Pancreas (tissue), 10 donors: Measurements from ENCODE around the gene RASA3. TPM values are rescaled to one million over a fixed set of nuclear protein-coding genes. Genes with fewer than 3 reads are reported as not detected.
A peak's percentile ranks its signal among the peaks of the same experiment; 100 is the strongest.
"Not testable (repeated sequence)": the region's sequence is repeated elsewhere in the genome, so short reads cannot be mapped to it uniquely, and the experiment has no call there.

Experiments used
- ATAC-seq, 4 donors: fragments of 200-7000 bp; cut with Tn5 transposase; one replicate each; pipeline versions ENCODE4 v1.8.0 to v1.9.1; 2020; ENCODE audit warnings: mild to moderate bottlenecking in 4 of 4, moderate library complexity in 4 of 4
- DNase-seq, 6 donors: peaks; one replicate each; pipeline ENCODE4 v3.0.0-alpha.2; 2020
- FAIRE-seq: peaks from 2 replicates; lab custom pipeline; 2012; peaks lifted over from hg19 to GRCh38; lab: Jason Lieb, UNC
- H3K27ac ChIP-seq, 4 donors: fragments of 200-600 bp; sonication (generic); 1 replicate in 3 of 4; 2 replicates in 1 of 4; pipeline versions ENCODE4 v1.5.0 to v1.8.0; 2020
- H3K27me3 ChIP-seq, 4 donors: fragments of 200-600 bp; one replicate each; pipeline ENCODE4 v1.8.0; 2021
- H3K36me3 ChIP-seq, 3 donors: fragments of 200-600 bp; sonication (generic) in 1 of 3; one replicate each; pipeline versions ENCODE4 v1.5.0 to v1.8.0; 2020 to 2021
- H3K4me1 ChIP-seq, 3 donors: fragments of 200-600 bp; one replicate each; pipeline ENCODE4 v1.8.0; 2021
- H3K4me3 ChIP-seq, 4 donors: fragments of 200-600 bp; sonication (generic) in 2 of 4; one replicate each; pipeline versions ENCODE4 v1.5.0 to v1.8.0; 2020 to 2021
- H3K9me3 ChIP-seq, 4 donors: fragments of 200-600 bp; one replicate each; pipeline ENCODE4 v1.8.0; 2021
- WGBS, 2 donors: extraction: QIAGEN DNeasy Blood & Tissue Kit; methylation state at CpG; one replicate each; pipeline ENCODE4 v1.1.7; 2013; 5-methylcytosine and 5-hydroxymethylcytosine counted together
- intact Hi-C, 3 donors: fragments of 100-400 bp; cut with DNase I; formaldehyde crosslinking; loops; one replicate each; pipeline versions ENCODE4 v1.11.1 to v1.14.2; 2022
- polyA plus RNA-seq, 2 donors: library from polyadenylated mRNA; stranded (reverse); fragments of 200-250 nt; gene quantifications; one replicate each; pipeline ENCODE4 v1.2.3, GENCODE V29; 2013
- total RNA-seq, 6 donors: library from RNA; stranded (reverse); fragmentation: NEBNext Ultra II Directional in 4 of 6; extraction: Animal tissue kit (Norgen Biotek cat#: 25700) in 4 of 6; gene quantifications; one replicate each; pipeline versions ENCODE4 v1.2.1 to v1.2.4, GENCODE V29; 2021 to 2023
- TF ChIP-seq, protein P1 (sequence below), 4 donors: fragments of 200-600 bp; sonication (generic) in 3 of 4; IDR thresholded peaks; one replicate each; pipeline versions ENCODE4 v1.5.0 to v1.8.0; 2021; ENCODE audit warnings: antibody characterized with exemption in 4 of 4
- donor health status: healthy with polysubstance abuse.
- donor health status: DM: no; HTN: no; CAD: no; lungs with moderate emphysema.
- donor health status: DM: no; HTN: no; CAD: no.
- donor health status: control.
- donor health status: control.
- donor health status: Bipolar disorder and iron deficiency.
- donor health status: DM: yes; HTN: yes; CAD: no.
- donor health status: DM: no; HTN: no; CAD: no.
- donor health status: DM: no; HTN: no; CAD: no.
- donor health status: DM: yes; HTN: yes; CAD: no.

Gene RASA3
- total and polyA plus RNA-seq, 8 donors, result 5.7 to 11.2 (median 9.1) TPM

- DNase-seq, result peak in 1 of 6 donors; percentile 37
- no peaks in the 10 kb centered on the region for H3K36me3 ChIP-seq
- no peaks in the 10 kb centered on the region for H3K9me3 ChIP-seq
- no peak for ATAC-seq
- H3K27me3 ChIP-seq, result no peaks in the 10 kb centered on the region
- H3K4me1 ChIP-seq, result peaks cover 0 to 11% (median 3%) of the 10 kb centered on the region in 3 donors
- no peak overlapping the region for H3K4me3 ChIP-seq
- 82 to 86% methylated on average over 5 of the region's 5 CpGs for WGBS, 2 donors
- TF ChIP-seq, protein P1, sequence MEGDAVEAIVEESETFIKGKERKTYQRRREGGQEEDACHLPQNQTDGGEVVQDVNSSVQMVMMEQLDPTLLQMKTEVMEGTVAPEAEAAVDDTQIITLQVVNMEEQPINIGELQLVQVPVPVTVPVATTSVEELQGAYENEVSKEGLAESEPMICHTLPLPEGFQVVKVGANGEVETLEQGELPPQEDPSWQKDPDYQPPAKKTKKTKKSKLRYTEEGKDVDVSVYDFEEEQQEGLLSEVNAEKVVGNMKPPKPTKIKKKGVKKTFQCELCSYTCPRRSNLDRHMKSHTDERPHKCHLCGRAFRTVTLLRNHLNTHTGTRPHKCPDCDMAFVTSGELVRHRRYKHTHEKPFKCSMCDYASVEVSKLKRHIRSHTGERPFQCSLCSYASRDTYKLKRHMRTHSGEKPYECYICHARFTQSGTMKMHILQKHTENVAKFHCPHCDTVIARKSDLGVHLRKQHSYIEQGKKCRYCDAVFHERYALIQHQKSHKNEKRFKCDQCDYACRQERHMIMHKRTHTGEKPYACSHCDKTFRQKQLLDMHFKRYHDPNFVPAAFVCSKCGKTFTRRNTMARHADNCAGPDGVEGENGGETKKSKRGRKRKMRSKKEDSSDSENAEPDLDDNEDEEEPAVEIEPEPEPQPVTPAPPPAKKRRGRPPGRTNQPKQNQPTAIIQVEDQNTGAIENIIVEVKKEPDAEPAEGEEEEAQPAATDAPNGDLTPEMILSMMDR (IDR thresholded peaks at IDR 0.05), result no peak
- H3K27ac ChIP-seq, result peak overlapping the region in 2 of 4 donors; percentile 27 to 45
- no peak for FAIRE-seq
- intact Hi-C loops, result no loop called here
Measured at GRCh38 chr13:114128348-114128623, 4.1 kb downstream of the RASA3 start.

DNA sequence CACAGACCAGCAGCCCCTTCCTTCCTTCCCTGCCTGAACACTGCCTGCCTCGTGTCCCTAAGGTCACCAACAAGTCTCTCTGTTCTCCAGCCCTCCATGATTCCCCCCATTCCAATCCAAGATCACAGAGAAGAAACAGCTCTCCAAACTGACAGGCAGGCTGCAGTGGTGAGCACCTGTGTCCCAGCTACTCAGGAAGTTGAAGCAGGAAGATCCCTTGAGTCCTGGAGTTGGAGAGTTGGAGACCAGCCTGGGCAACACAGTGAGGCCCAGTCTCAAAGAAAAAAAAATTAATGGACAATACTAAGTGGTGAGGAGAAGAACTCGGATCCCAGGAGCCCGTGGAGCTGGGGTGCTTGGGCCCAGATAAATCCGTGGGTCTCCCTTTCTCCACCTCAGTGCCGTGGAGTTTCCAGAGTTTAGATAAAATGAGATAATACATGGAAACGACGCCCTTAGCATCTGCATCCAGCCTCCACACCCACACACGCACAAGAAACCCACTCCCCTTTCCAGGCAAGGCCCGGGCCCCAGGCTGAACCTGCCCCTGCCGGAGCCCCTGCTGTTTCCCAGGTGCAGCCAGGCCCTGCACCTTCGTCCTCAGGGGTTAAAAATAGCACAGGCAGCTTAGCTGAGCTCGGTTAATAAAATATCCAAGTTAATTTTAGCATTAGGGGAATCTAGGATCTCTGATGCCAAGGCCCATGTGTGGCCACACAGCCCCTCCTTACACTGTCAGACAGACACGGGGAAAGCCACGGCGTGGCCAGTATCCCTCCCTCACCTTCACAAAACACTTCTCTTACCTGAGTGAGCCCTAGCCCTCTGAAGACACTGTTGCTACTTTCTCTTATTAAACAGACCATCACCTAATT is 4.7 kb downstream of the RASA3 start:
- H3K9me3 ChIP-seq, result no peaks in the 10 kb centered on the region
- H3K4me3 ChIP-seq, result no peak overlapping the region
- H3K36me3 ChIP-seq, result no peaks in the 10 kb centered on the region
- H3K4me1 ChIP-seq, result peaks cover 0 to 11% (median 3%) of the 10 kb centered on the region in 3 donors
- intact Hi-C loops, result no loop called here
- TF ChIP-seq, protein P1 (IDR thresholded peaks at IDR 0.05), result no peak
- no peaks in the 10 kb centered on the region for H3K27me3 ChIP-seq
- no peak overlapping the region for H3K27ac ChIP-seq
- FAIRE-seq, result no peak
- peak in 2 of 6 donors; percentile 19 to 27 for DNase-seq
- 68 to 70% methylated on average over 15 of the region's 15 CpGs for WGBS, 2 donors
- no peak for ATAC-seq

DNA sequence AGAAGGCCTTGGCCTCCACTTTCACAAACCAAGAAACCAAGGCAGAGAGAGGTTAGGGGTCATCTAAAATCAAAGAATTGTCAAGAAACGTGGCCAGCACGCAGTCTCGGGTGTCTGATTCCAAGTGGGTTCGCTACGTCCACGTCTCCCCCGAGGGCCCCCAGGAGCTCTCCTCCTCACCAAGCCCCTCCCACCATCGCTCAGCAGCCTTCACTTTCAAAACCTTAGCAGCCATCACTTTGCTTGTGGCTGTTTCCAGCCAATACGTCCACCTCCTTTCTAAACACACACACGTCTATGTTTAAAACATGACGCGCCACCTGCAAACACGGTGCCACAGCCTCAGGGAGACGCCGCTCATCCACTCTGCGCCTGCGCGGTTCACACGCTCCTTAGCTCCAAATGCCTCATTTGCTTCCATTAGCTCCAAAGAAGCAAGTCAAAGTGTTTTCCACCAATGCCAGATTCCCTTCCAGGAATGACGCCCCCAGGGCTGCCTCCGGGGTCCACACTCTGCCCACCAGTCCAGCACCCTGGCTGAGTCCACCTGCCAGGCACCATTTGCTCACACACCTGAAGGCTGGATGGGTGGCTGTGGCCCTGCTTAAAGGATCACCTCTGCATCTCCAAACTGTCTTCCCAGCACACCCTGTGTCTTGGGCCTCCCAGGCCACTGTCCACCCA is 5.5 kb downstream of the RASA3 start:
- no peak for FAIRE-seq
- 91% methylated on average over 21 of the region's 21 CpGs for WGBS, 2 donors

GRCh38 chr13:114126086-114126485 is 6.3 kb downstream of the RASA3 start:
- peaks cover 0 to 11% (median 3%) of the 10 kb centered on the region in 3 donors for H3K4me1 ChIP-seq
- DNase-seq, result peak in 2 of 6 donors; percentile 13 to 44
- H3K27ac ChIP-seq, H3K36me3 ChIP-seq, intact Hi-C loops, H3K27me3 ChIP-seq, FAIRE-seq, ATAC-seq, H3K9me3 ChIP-seq, H3K4me3 ChIP-seq: not testable (repeated sequence)
- WGBS, 2 donors, result 92 to 93% methylated on average over 10 to 13 of the region's 14 CpGs

More for the DNA sequence above, 5.5 kb downstream of the RASA3 start:
- H3K27me3 ChIP-seq, result no peaks in the 10 kb centered on the region
- peaks cover 0 to 11% (median 3%) of the 10 kb centered on the region in 3 donors for H3K4me1 ChIP-seq
- H3K36me3 ChIP-seq, result no peaks in the 10 kb centered on the region
- DNase-seq (peak in 1 of 6 donors; percentile 40), ATAC-seq (no peak)
- H3K4me3 ChIP-seq, result no peak overlapping the region
- intact Hi-C loops, result no loop called here
- TF ChIP-seq, protein P1 (IDR thresholded peaks at IDR 0.05), result no peak
- no peak overlapping the region for H3K27ac ChIP-seq
- H3K9me3 ChIP-seq, result no peaks in the 10 kb centered on the region

GRCh38 chr13:114125589-114125988 is 6.8 kb downstream of the RASA3 start:
- no peaks in the 10 kb centered on the region for H3K27me3 ChIP-seq
- H3K4me3 ChIP-seq, result no peak overlapping the region
- no peaks in the 10 kb centered on the region for H3K36me3 ChIP-seq
- no peak for ATAC-seq
- H3K4me1 ChIP-seq, result peaks cover 0 to 11% (median 3%) of the 10 kb centered on the region in 3 donors
- intact Hi-C loops, result no loop called here
- peak in 1 of 6 donors; percentile 44 for DNase-seq
- WGBS, 2 donors, result 93 to 98% methylated on average over 17 to 18 of the region's 19 CpGs
- H3K27ac ChIP-seq, result no peak overlapping the region
- no peaks in the 10 kb centered on the region for H3K9me3 ChIP-seq
- TF ChIP-seq, protein P1 (IDR thresholded peaks at IDR 0.05), result no peak
- no peak for FAIRE-seq
